K562 (cell line): ENCODE measurements around the gene SLC25A26. TPM values are rescaled to one million over a fixed set of nuclear protein-coding genes. Genes with fewer than 3 reads are reported as not detected.

Source experiments
- ATAC-seq: fragments of 200-7000 bp; cut with Tn5 transposase; 3 replicates; pipeline ENCODE4 v1.9.1; 2020; ENCODE audit warnings: moderate library complexity
- BruUV-seq: library from RNA; stranded (reverse); fragments of 400-500 nt; replicated peaks from 2 replicates; lab custom pipeline; 2021; lab: Mats Ljungman, UMichigan
- CTCF ChIA-PET: fragments of 300-600 bp; formaldehyde crosslinking; extraction: SDS; loops from one replicate; lab custom pipeline; 2021; ENCODE audit warnings: low intra/inter-chr PET ratio; lab: Yijun Ruan, JAX
- POLR2A ChIA-PET: fragments of 300-600, 350-650 bp; sonication (Branson Sonifier 250); formaldehyde crosslinking; extraction: SDS; loops from one replicate; lab custom pipeline; 2021; ENCODE audit warnings: antibody characterized with exemption, inconsistent platforms; lab: Yijun Ruan, JAX
- DNase-seq, 4 experiments: peaks; one replicate each; pipeline versions ENCODE4 v3.0.0 to v3.0.0-alpha.2; 2011 to 2018; ENCODE audit warnings: low spot score in 3 of 4, mixed read lengths in 3 of 4; ENCODE audit errors: extremely low read depth in 1 of 4
- FAIRE-seq: peaks from 2 replicates; lab custom pipeline; 2011; peaks lifted over from hg19 to GRCh38; lab: Jason Lieb, UNC
- H2AFZ ChIP-seq: 2 replicates; pipeline ENCODE4 v1.6.0; 2011; ENCODE audit warnings: low read depth, low read length, control low read depth, inconsistent platforms
- H3K27ac ChIP-seq: fragments of 200-600 bp; 3 replicates; pipeline ENCODE4 v1.8.0; 2011; ENCODE audit warnings: low read depth, mild to moderate bottlenecking, control low read depth, inconsistent platforms, low read length, moderate library complexity, mixed read lengths; ENCODE audit errors: extremely low read depth
- H3K27me3 ChIP-seq, 2 experiments: fragments of 300-600 bp in 1 of 2; 2 replicates in 1 of 2; 3 replicates in 1 of 2; pipeline versions ENCODE4 v1.6.0 to v1.8.0; 2011; ENCODE audit warnings: inconsistent platforms in 2 of 2, low read length in 2 of 2, mild to moderate bottlenecking in 1 of 2, mixed read lengths in 1 of 2, moderate library complexity in 1 of 2; ENCODE audit not compliant: control insufficient read depth in 2 of 2, insufficient read depth in 2 of 2
- H3K36me3 ChIP-seq: fragments of 300-600 bp; 3 replicates; pipeline ENCODE4 v1.8.0; 2011; ENCODE audit warnings: mild to moderate bottlenecking, low read length, inconsistent platforms; ENCODE audit not compliant: control insufficient read depth, insufficient read depth
- H3K4me1 ChIP-seq, 2 experiments: fragments of 200-600 bp in 1 of 2; replicated peaks in 1 of 2; 2 replicates in 1 of 2; 3 replicates in 1 of 2; pipeline versions ENCODE4 v1.5.1 to v1.8.0; 2011; ENCODE audit warnings: inconsistent platforms in 2 of 2, low read length in 2 of 2, mild to moderate bottlenecking in 1 of 2, mixed read lengths in 1 of 2, moderate library complexity in 1 of 2; ENCODE audit not compliant: control insufficient read depth in 2 of 2, insufficient read depth in 2 of 2
- H3K4me2 ChIP-seq: 2 replicates; pipeline ENCODE4 v1.6.1; 2011; ENCODE audit warnings: low read length, control low read depth, inconsistent platforms, mixed read lengths; ENCODE audit not compliant: insufficient read depth
- H3K4me3 ChIP-seq: fragments of 200-600 bp; sonication (generic), shearing (Covaris generic); 2 replicates; pipeline ENCODE4 v1.5.1; 2016; ENCODE audit warnings: control low read depth, inconsistent platforms
- H3K79me2 ChIP-seq: fragments of 200-600 bp; 3 replicates; pipeline ENCODE4 v1.8.0; 2011; ENCODE audit warnings: low read length, inconsistent platforms; ENCODE audit not compliant: control insufficient read depth, insufficient read depth
- H3K9ac ChIP-seq, 2 experiments: 2 replicates each; pipeline versions ENCODE4 v1.6.0 to v1.6.1; 2011; ENCODE audit warnings: low read depth in 2 of 2, low read length in 2 of 2, control low read depth in 1 of 2, inconsistent platforms in 1 of 2, mild to moderate bottlenecking in 1 of 2, mixed read lengths in 1 of 2; ENCODE audit not compliant: insufficient read depth in 1 of 2
- H3K9me1 ChIP-seq: one replicate; pipeline ENCODE4 v1.6.0; 2011; ENCODE audit warnings: inconsistent platforms, mild to moderate bottlenecking, low read length, moderate library complexity; ENCODE audit not compliant: control insufficient read depth, insufficient read depth
- H3K9me3 ChIP-seq: replicated peaks from 2 replicates; pipeline ENCODE4 v1.5.1; 2011; ENCODE audit warnings: low read depth, low read length, inconsistent platforms; ENCODE audit not compliant: control insufficient read depth, insufficient read depth
- H4K20me1 ChIP-seq: replicated peaks from 2 replicates; pipeline ENCODE4 v1.6.1; 2011; ENCODE audit warnings: low read length, inconsistent platforms, mixed read lengths; ENCODE audit not compliant: control insufficient read depth, insufficient read depth
- BDP1 ChIP-seq: IDR thresholded peaks from 3 replicates; pipeline ENCODE4 v1.6.1; 2011; ENCODE audit not compliant: insufficient read length, insufficient read depth
- DDX20 ChIP-seq: fragments of 450-650 bp; IDR thresholded peaks from 2 replicates; pipeline ENCODE4 v1.6.1; 2016; ENCODE audit warnings: missing genetic modification characterization, low read depth, mild to moderate bottlenecking, missing compliant biosample characterization, moderate library complexity
- GATA2 ChIP-seq: sonication (generic); formaldehyde crosslinking; IDR thresholded peaks from 2 replicates; pipeline ENCODE4 v1.4.0; 2020; ENCODE audit warnings: mild to moderate bottlenecking, missing genetic modification reagents
- HMGN3 ChIP-seq: IDR thresholded peaks from 2 replicates; pipeline ENCODE4 v1.6.1; 2011; ENCODE audit warnings: borderline replicate concordance, low read depth, mild to moderate bottlenecking, mixed read lengths, low read length; ENCODE audit not compliant: insufficient read length; ENCODE audit errors: extremely low read depth
- MYC ChIP-seq, 2 experiments: fragments of 250-450 bp in 1 of 2; sonication (Bioruptor Pico) in 1 of 2; IDR thresholded peaks; 2 replicates each; pipeline versions ENCODE4 v1.5.1 to v1.6.1; 2012 to 2021; ENCODE audit warnings: low read depth in 2 of 2, borderline replicate concordance in 1 of 2, improper control_type of control experiment in 1 of 2, low read length in 1 of 2, mild to moderate bottlenecking in 1 of 2, moderate library complexity in 1 of 2
- SMAD2 ChIP-seq: fragments of 150-350 bp; IDR thresholded peaks from 2 replicates; pipeline ENCODE4 v1.6.1; 2014; ENCODE audit warnings: low read depth, mild to moderate bottlenecking, low read length
- SMARCA4 ChIP-seq: fragments of 450-650 bp; IDR thresholded peaks from 2 replicates; pipeline ENCODE4 v1.6.1; 2016
- SP1 ChIP-seq: sonication (generic); formaldehyde crosslinking; IDR thresholded peaks from 2 replicates; pipeline ENCODE4 v1.8.1; 2022; ENCODE audit warnings: mild to moderate bottlenecking, missing genetic modification reagents
- TGIF2 ChIP-seq: sonication (generic); formaldehyde crosslinking; IDR thresholded peaks from 2 replicates; pipeline ENCODE4 v1.8.1; 2022; ENCODE audit warnings: mild to moderate bottlenecking, missing genetic modification reagents, moderate library complexity
- ZNF785 ChIP-seq: fragments of 250-450 bp; sonication (Bioruptor Pico); IDR thresholded peaks from 2 replicates; pipeline ENCODE4 v1.4.0; 2020; ENCODE audit warnings: mild to moderate bottlenecking
- WGBS: fragments of 100-300 bp; shearing (Covaris generic); methylation state at CpG from one replicate; pipeline ENCODE4 v1.1.6; 2016; ENCODE audit warnings: low coverage, mixed read lengths; ENCODE audit not compliant: insufficient coverage; ENCODE audit errors: missing lambda C conversion rate; 5-methylcytosine and 5-hydroxymethylcytosine counted together
- in situ Hi-C: fragments of 300-500 bp; cut with MboI; formaldehyde crosslinking; loops from 4 replicates; pipeline ENCODE4 v1.15.0; 2018; ENCODE audit warnings: inconsistent platforms, mixed read lengths
- intact Hi-C: fragments of 100-400 bp; cut with micrococcal nuclease; formaldehyde crosslinking; loops from 2 replicates; pipeline ENCODE4 v1.14.2; 2022
- polyA plus RNA-seq, 8 experiments: library from polyadenylated mRNA; depleted of rRNA in 4 of 8; stranded (reverse) in 5 of 8; unstranded in 3 of 8; fragments of >200 nt; fragmentation: Nextera tagmentation in 2 of 8; fragmentation: Illumina TruSeq in 1 of 8; extraction: Ambion mirVana in 2 of 8; extraction: Trizol in 1 of 8; gene quantifications; 2 replicates each; pipeline versions ENCODE4 v1.2.1 to v1.2.3, GENCODE V29; 2011 to 2014; ENCODE audit warnings: inconsistent platforms in 1 of 8, missing spikeins in 1 of 8
- total RNA-seq, 7 experiments: library from RNA; depleted of rRNA in 6 of 7; stranded (reverse); fragments of >200 nt in 6 of 7; fragmentation: Illumina TruSeq in 2 of 7; extraction: Trizol in 2 of 7; gene quantifications; 2 replicates each; pipeline versions ENCODE4 v1.2.1 to v1.2.3, GENCODE V29; 2011 to 2021; ENCODE audit warnings: low replicate concordance in 1 of 7
- TF ChIP-seq, protein P1 (sequence below): sonication (generic); formaldehyde crosslinking; IDR thresholded peaks from 2 replicates; pipeline ENCODE4 v1.8.0; 2022; ENCODE audit warnings: mild to moderate bottlenecking, low read depth, missing genetic modification reagents
- TF ChIP-seq, protein P2 (sequence below): fragments of 250-450 bp; sonication (Bioruptor Pico); IDR thresholded peaks from 2 replicates; pipeline ENCODE4 v1.8.0; 2021; ENCODE audit warnings: mild to moderate bottlenecking, moderate library complexity
- TF ChIP-seq, protein P3 (sequence below): sonication (generic); formaldehyde crosslinking; IDR thresholded peaks from 2 replicates; pipeline ENCODE4 v1.8.1; 2022; ENCODE audit warnings: missing genetic modification reagents
- TF ChIP-seq, protein P4 (sequence below): sonication (generic); formaldehyde crosslinking; IDR thresholded peaks from 2 replicates; pipeline ENCODE4 v1.8.0; 2022; ENCODE audit warnings: missing genetic modification reagents, mild to moderate bottlenecking, borderline replicate concordance
- TF ChIP-seq, protein P5 (sequence below): fragments of 250-450 bp; sonication (Bioruptor Pico); IDR thresholded peaks from 2 replicates; pipeline ENCODE4 v1.8.0; 2021; ENCODE audit warnings: moderate library complexity, mild to moderate bottlenecking, inconsistent platforms

Gene SLC25A26
- total and polyA plus RNA-seq, 9 of the 15 experiments (the other 6 are each of a cell fraction or from before 2014, with no cell fraction given): 7.2 to 29.1 (median 12.6) TPM

DNA sequence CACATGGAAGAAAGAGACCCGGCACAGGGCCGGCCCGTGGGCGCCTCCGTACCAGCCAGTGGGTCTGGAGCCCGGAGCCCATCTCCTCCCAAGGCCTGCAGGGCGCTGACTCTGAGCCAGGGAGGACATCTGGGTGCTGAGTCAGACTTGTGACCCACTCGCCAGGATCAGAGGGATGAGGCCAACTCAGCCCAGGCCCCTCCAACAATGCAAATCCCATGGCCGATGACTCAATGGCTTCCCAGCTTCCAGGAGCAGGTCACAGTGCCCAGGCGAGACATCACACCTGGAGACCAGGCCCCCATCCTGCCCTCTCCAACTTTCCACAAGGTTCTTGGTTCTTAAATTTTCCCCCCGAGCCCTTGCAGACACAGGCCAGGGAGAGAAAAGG is 184.9 kb downstream of the SLC25A26 start (continued):
- TF ChIP-seq TGIF2 (CRISPR knock-in tag): no peak
- TF ChIP-seq DDX20: no peak
- TF ChIP-seq MYC (IDR thresholded peaks at IDR 0.05; ENCODE audit: low read depth, low read length): no peak
- no peak for TF ChIP-seq MYC (CRISPR knock-in tag; IDR thresholded peaks at IDR 0.05; ENCODE audit: borderline replicate concordance, low read depth)
- TF ChIP-seq, protein P1, sequence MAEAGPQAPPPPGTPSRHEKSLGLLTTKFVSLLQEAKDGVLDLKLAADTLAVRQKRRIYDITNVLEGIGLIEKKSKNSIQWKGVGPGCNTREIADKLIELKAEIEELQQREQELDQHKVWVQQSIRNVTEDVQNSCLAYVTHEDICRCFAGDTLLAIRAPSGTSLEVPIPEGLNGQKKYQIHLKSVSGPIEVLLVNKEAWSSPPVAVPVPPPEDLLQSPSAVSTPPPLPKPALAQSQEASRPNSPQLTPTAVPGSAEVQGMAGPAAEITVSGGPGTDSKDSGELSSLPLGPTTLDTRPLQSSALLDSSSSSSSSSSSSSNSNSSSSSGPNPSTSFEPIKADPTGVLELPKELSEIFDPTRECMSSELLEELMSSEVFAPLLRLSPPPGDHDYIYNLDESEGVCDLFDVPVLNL (CRISPR knock-in tag): no peak

DNA sequence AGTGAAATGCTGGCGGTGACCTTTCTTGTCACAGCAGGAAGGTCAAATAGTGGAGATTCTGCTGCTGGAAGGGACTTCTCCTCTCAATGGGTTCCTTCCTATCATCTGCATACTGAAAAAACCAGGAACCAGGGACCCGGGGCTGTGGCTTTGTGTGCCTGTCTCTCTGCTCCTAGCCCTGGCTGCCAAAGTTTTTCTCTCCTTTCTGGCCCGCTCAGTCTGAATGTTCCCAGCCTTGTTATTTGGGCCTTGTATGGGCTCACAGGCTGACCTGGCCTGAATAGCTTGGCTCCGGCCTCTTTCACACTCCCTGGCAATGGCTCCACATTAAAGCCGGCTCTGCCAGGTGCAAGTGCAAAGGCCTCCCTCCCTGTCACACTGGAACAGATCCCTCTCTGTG is 185.4 kb downstream of the SLC25A26 start:
- in situ Hi-C loops: loop anchor here (10.0 kb wide), 1 partner anchor 419 kb away; no protein-coding TSS in a partner anchor
- 0% methylated on average over 1 of the region's 5 CpGs for WGBS
- POLR2A ChIA-PET: no interaction called here
- FAIRE-seq (no peak), ATAC-seq (no peak), DNase-seq (no peak)
- Histone ChIP-seq H3K4me2 (no peak overlapping the region), H3K9me1 (no peaks in the 10 kb centered on the region), H4K20me1 (no peaks in the 10 kb centered on the region), H3K4me3 (no peak overlapping the region), H3K27ac (no peak overlapping the region), H3K9ac (no peak overlapping the region), H3K79me2 (no peaks in the 10 kb centered on the region), H3K9me3 (no peaks in the 10 kb centered on the region), H3K36me3 (no peaks in the 10 kb centered on the region), H3K4me1 (peaks cover 0 to 3% of the 10 kb centered on the region in 2 experiments; a peak in 1 of 5 replicates), H2AFZ (no peak overlapping the region), H3K27me3 (peaks cover 0 to 14% of the 10 kb centered on the region in 2 experiments; a peak in 2 of 5 replicates)
- CTCF ChIA-PET: no interaction called here
- intact Hi-C loops: loop anchor here (2.0 kb wide), 1 partner anchor 129 kb away; no protein-coding TSS in a partner anchor
- no TSS peak for BruUV-seq
- TF ChIP-seq GATA2 (CRISPR knock-in tag): no peak
- no peak for TF ChIP-seq HMGN3
- TF ChIP-seq, protein P2, sequence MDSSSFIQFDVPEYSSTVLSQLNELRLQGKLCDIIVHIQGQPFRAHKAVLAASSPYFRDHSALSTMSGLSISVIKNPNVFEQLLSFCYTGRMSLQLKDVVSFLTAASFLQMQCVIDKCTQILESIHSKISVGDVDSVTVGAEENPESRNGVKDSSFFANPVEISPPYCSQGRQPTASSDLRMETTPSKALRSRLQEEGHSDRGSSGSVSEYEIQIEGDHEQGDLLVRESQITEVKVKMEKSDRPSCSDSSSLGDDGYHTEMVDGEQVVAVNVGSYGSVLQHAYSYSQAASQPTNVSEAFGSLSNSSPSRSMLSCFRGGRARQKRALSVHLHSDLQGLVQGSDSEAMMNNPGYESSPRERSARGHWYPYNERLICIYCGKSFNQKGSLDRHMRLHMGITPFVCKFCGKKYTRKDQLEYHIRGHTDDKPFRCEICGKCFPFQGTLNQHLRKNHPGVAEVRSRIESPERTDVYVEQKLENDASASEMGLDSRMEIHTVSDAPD (CRISPR knock-in tag): no peak
- no peak for TF ChIP-seq ZNF785 (CRISPR knock-in tag)
- TF ChIP-seq SP1: no peak
- TF ChIP-seq, protein P3, sequence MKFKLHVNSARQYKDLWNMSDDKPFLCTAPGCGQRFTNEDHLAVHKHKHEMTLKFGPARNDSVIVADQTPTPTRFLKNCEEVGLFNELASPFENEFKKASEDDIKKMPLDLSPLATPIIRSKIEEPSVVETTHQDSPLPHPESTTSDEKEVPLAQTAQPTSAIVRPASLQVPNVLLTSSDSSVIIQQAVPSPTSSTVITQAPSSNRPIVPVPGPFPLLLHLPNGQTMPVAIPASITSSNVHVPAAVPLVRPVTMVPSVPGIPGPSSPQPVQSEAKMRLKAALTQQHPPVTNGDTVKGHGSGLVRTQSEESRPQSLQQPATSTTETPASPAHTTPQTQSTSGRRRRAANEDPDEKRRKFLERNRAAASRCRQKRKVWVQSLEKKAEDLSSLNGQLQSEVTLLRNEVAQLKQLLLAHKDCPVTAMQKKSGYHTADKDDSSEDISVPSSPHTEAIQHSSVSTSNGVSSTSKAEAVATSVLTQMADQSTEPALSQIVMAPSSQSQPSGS: no peak
- TF ChIP-seq, protein P4, sequence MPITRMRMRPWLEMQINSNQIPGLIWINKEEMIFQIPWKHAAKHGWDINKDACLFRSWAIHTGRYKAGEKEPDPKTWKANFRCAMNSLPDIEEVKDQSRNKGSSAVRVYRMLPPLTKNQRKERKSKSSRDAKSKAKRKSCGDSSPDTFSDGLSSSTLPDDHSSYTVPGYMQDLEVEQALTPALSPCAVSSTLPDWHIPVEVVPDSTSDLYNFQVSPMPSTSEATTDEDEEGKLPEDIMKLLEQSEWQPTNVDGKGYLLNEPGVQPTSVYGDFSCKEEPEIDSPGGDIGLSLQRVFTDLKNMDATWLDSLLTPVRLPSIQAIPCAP: no peak
- TF ChIP-seq BDP1: no peak
- no peak for TF ChIP-seq SMAD2
- TF ChIP-seq SMARCA4: no peak
- TF ChIP-seq, protein P5, sequence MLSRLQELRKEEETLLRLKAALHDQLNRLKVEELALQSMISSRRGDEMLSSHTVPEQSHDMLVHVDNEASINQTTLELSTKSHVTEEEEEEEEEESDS (CRISPR knock-in tag): no peak
